Smooth muscle cell of the brain vasculature (primary cell): ENCODE data around the gene CYP4F22.

Experiments
- DNase-seq: peaks from one replicate; pipeline ENCODE4 v3.0.0-alpha.2; 2012; ENCODE audit warnings: low read depth, low spot score

The CYP4F22 gene

GRCh38 chr19:15534957-15535864, 26.9 kb downstream of the CYP4F22 start:
- no peak for DNase-seq

GRCh38 chr19:15536350-15536749, 28.0 kb downstream of the CYP4F22 start:
- DNase-seq, result no peak

- no peak for DNase-seq
Observed at GRCh38 chr19:15538774-15539173, 30.4 kb downstream of the CYP4F22 start.

- DNase-seq, result no peak
Observed at GRCh38 chr19:15539638-15540037, 31.3 kb downstream of the CYP4F22 start.

- no peak for DNase-seq
Observed at GRCh38 chr19:15540435-15540834, 32.1 kb downstream of the CYP4F22 start.

- no peak for DNase-seq
Observed at GRCh38 chr19:15544283-15544682, 36.0 kb downstream of the CYP4F22 start.

GRCh38 chr19:15544970-15545369, 36.6 kb downstream of the CYP4F22 start:
- no peak for DNase-seq

GRCh38 chr19:15548648-15549047, 40.3 kb downstream of the CYP4F22 start:
- no peak for DNase-seq

- no peak for DNase-seq
Observed at GRCh38 chr19:15549581-15549980, 41.3 kb downstream of the CYP4F22 start.

GRCh38 chr19:15550273-15550672, 41.9 kb downstream of the CYP4F22 start:
- no peak for DNase-seq

- DNase-seq, result no peak
Observed at GRCh38 chr19:15550929-15551292, 42.6 kb downstream of the CYP4F22 start.

GRCh38 chr19:15551293-15552004, 43.1 kb downstream of the CYP4F22 start:
- no peak for DNase-seq

- DNase-seq, result no peak
Observed at GRCh38 chr19:15555021-15555420, 46.7 kb downstream of the CYP4F22 start.

GRCh38 chr19:15555759-15556633, 47.7 kb downstream of the CYP4F22 start:
- peak; percentile 63 for DNase-seq

GRCh38 chr19:15556634-15557181, 48.4 kb downstream of the CYP4F22 start:
- no peak for DNase-seq

- no peak for DNase-seq
Observed at GRCh38 chr19:15557223-15557622, 48.9 kb downstream of the CYP4F22 start.

- no peak for DNase-seq
Observed at GRCh38 chr19:15562145-15562544, 53.8 kb downstream of the CYP4F22 start.

GRCh38 chr19:15562861-15563260, 54.5 kb downstream of the CYP4F22 start:
- DNase-seq, result no peak

GRCh38 chr19:15563325-15563794, 55.0 kb downstream of the CYP4F22 start:
- no peak for DNase-seq

- no peak for DNase-seq
Observed at GRCh38 chr19:15563931-15564330, 55.6 kb downstream of the CYP4F22 start.

- no peak for DNase-seq
Observed at GRCh38 chr19:15564534-15565168, 56.3 kb downstream of the CYP4F22 start.
